GM23248 (cell line): ENCODE results near the gene HIVEP3.

Experiments used
- EZH2 ChIP-seq: fragments of 200-600 bp; sonication (generic); IDR thresholded peaks from 2 replicates; pipeline ENCODE4 v1.6.1; 2018; ENCODE audit warnings: antibody characterized with exemption, mild to moderate bottlenecking; ENCODE audit not compliant: insufficient read depth, poor library complexity, severe bottlenecking
- EZH2phosphoT487 ChIP-seq: fragments of 200-600 bp; sonication (generic); IDR thresholded peaks from 2 replicates; pipeline ENCODE4 v1.6.1; 2018; ENCODE audit warnings: antibody characterized with exemption, moderate library complexity, mild to moderate bottlenecking, low read depth; ENCODE audit not compliant: insufficient read depth

GRCh38 chr1:41773842-41774241, 144.9 kb downstream of the HIVEP3 start:
- TF ChIP-seq EZH2phosphoT487: no peak
- TF ChIP-seq EZH2: no peak
